ENCODE results near the gene PMFBP1.

Gene PMFBP1

DNA sequence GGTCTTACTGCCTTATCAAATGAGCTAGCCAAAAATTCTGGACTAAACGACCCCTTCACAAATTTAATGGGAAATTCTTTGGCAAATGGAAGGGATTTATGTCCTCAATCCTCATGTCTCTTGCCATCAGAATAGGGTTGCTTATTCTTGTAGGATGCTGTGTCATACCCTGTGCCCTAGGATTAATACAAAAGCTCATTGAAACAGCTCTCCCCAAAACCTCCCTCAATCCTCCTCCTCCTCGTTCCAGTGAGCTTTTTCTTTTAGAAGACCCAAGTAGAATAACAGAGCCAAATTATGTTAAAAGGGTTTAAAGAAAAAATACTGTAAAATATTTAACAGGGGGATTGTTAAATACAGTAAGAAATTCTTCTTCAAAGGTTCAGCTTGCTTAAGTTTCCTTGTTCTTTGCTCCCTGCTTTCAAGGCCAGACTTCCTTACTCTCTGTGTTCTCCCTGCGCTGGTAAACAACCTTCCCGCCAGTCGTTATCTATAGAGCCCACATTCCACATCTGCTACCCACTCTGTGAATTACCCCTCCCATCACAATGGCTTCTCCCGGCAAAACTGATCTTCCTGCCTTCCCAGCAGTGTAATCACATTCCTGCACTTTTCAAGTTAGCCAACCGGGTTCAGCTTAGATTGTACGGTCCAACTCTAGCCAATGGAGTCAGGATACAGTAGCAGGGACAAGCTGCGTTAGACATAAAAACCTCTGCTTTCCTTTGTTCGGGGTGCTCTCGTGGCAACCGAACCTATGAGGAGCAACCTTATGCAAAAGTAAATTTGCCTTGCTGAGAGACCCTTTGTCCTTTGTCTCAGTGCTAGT, 99.2 kb downstream of the PMFBP1 start:
- no peak overlapping the region for H3K4me3 ChIP-seq (ENCODE audit: low read length in 2 of 2)
- H3K9ac ChIP-seq (ENCODE audit: low read depth in 1 of 2, low read length in 2 of 2), result no peak overlapping the region
- no peak overlapping the region for H3K27ac ChIP-seq (ENCODE audit: low read depth in 2 of 2, low read length in 2 of 2)

More for the DNA sequence above, 99.2 kb downstream of the PMFBP1 start:
- no peaks in the 10 kb centered on the region for H3K4me1 ChIP-seq (ENCODE audit: control insufficient read depth in 2 of 2, insufficient read depth in 2 of 2, low read length in 2 of 2)
- H3K36me3 ChIP-seq (ENCODE audit: control insufficient read depth in 2 of 2, insufficient read depth in 2 of 2, low read length in 2 of 2), result peaks cover 0 to under 1% of the 10 kb centered on the region in 2 donors
- H3K27me3 ChIP-seq (ENCODE audit: control insufficient read depth in 2 of 2, insufficient read depth in 2 of 2, low read length in 2 of 2), result no peaks in the 10 kb centered on the region
- H3K9me3 ChIP-seq (ENCODE audit: control insufficient read depth in 2 of 2, low read length in 2 of 2), result no peaks in the 10 kb centered on the region
